Measurements from ENCODE around the gene DNASE1. TPM values are rescaled to one million over a fixed set of nuclear protein-coding genes. Genes with fewer than 3 reads are reported as not detected.
A peak's percentile ranks its signal among the peaks of the same experiment; 100 is the strongest.

Gene DNASE1
- total and polyA plus RNA-seq, 9 of the 15 experiments (the other 6 are each of a cell fraction or from before 2014, with no cell fraction given): 0.53 to 10.1 (median 5.9) TPM

DNA sequence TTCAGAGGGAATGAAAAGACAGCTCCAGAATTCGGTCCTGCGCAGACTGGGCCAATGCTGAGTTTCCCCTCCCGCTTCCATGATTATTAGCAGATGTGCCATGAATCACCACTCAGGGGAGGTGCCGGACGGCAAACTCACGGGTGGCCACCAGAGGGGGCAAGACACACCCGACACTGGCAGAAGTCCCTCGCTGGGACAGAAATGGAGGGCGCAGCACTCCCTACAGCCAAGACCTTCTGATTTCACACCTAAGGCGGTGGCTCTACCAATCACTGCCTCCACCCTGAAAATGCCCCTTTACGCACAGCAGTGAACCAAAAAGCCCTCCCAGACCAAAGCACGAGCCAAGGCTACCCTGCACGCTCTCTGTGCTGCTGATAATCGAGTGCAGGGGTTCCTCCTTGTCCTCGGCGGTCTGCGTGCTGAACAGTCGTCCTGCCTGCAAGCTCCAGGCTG is 36.0 kb downstream of the DNASE1 start:
- ATAC-seq (peak; percentile 99), FAIRE-seq (peak; percentile 93), DNase-seq (ENCODE audit: extremely low read depth in 1 of 4, low spot score in 3 of 4) (peak; percentile 83 to 84 (median 83))
- Histone ChIP-seq H4K20me1 (replicated peaks; ENCODE audit: control insufficient read depth, insufficient read depth, low read length) (peaks cover 8% of the 10 kb centered on the region; the same call in 1 of the 2 replicates), H3K9me3 (replicated peaks; ENCODE audit: control insufficient read depth, insufficient read depth, low read depth, low read length) (no peaks in the 10 kb centered on the region), H3K79me2 (ENCODE audit: control insufficient read depth, insufficient read depth, low read length) (peaks cover 48% of the 10 kb centered on the region), H3K9ac (ENCODE audit: insufficient read depth in 1 of 2, low read depth in 2 of 2, low read length in 2 of 2) (peak overlapping the region in 1 of 2 experiments; percentile 54; a peak in 1 of 4 replicates), H3K9me1 (ENCODE audit: control insufficient read depth, insufficient read depth, low read length) (no peaks in the 10 kb centered on the region), H2AFZ (ENCODE audit: low read depth, low read length) (no peak overlapping the region), H3K27ac (ENCODE audit: extremely low read depth, low read depth, low read length) (no peak overlapping the region), H3K4me3 (no peak overlapping the region), H3K27me3 (ENCODE audit: control insufficient read depth in 2 of 2, insufficient read depth in 2 of 2, low read length in 2 of 2) (no peaks in the 10 kb centered on the region), H3K4me1 (replicated peaks in 1 of 2; ENCODE audit: control insufficient read depth in 2 of 2, insufficient read depth in 2 of 2, low read length in 2 of 2) (peaks cover 7 to 14% of the 10 kb centered on the region in 2 experiments; a peak in 4 of 5 replicates), H3K36me3 (ENCODE audit: control insufficient read depth, insufficient read depth, low read length) (peaks cover 82% of the 10 kb centered on the region), H3K4me2 (ENCODE audit: insufficient read depth, low read length) (no peak overlapping the region; the same call in 1 of the 2 replicates)
- ChIA-PET POLR2A (interaction anchor here (1.6 kb wide), 1 partner anchor 187 kb away, joined by 3 read pairs; no protein-coding TSS in a partner anchor), CTCF (ENCODE audit: low intra/inter-chr PET ratio) (interaction anchor here (0.6 to 1.4 kb wide), 2 partner anchors 189 to 712 kb away, joined by 3 to 7 read pairs; partner anchors contain the start of gene CREBBP)
- in situ Hi-C loops (cut with MboI) (no loop called here), intact Hi-C loops (cut with micrococcal nuclease) (loop anchor here (1.0 kb wide), 1 partner anchor 190 kb away; the partner anchor contains the start of gene CREBBP)
- BruUV-seq (replicated peaks): no TSS peak
- WGBS (ENCODE audit: insufficient coverage, low coverage, missing lambda C conversion rate): 62% methylated on average over 18 of the region's 18 CpGs
- TF ChIP-seq, protein P1, sequence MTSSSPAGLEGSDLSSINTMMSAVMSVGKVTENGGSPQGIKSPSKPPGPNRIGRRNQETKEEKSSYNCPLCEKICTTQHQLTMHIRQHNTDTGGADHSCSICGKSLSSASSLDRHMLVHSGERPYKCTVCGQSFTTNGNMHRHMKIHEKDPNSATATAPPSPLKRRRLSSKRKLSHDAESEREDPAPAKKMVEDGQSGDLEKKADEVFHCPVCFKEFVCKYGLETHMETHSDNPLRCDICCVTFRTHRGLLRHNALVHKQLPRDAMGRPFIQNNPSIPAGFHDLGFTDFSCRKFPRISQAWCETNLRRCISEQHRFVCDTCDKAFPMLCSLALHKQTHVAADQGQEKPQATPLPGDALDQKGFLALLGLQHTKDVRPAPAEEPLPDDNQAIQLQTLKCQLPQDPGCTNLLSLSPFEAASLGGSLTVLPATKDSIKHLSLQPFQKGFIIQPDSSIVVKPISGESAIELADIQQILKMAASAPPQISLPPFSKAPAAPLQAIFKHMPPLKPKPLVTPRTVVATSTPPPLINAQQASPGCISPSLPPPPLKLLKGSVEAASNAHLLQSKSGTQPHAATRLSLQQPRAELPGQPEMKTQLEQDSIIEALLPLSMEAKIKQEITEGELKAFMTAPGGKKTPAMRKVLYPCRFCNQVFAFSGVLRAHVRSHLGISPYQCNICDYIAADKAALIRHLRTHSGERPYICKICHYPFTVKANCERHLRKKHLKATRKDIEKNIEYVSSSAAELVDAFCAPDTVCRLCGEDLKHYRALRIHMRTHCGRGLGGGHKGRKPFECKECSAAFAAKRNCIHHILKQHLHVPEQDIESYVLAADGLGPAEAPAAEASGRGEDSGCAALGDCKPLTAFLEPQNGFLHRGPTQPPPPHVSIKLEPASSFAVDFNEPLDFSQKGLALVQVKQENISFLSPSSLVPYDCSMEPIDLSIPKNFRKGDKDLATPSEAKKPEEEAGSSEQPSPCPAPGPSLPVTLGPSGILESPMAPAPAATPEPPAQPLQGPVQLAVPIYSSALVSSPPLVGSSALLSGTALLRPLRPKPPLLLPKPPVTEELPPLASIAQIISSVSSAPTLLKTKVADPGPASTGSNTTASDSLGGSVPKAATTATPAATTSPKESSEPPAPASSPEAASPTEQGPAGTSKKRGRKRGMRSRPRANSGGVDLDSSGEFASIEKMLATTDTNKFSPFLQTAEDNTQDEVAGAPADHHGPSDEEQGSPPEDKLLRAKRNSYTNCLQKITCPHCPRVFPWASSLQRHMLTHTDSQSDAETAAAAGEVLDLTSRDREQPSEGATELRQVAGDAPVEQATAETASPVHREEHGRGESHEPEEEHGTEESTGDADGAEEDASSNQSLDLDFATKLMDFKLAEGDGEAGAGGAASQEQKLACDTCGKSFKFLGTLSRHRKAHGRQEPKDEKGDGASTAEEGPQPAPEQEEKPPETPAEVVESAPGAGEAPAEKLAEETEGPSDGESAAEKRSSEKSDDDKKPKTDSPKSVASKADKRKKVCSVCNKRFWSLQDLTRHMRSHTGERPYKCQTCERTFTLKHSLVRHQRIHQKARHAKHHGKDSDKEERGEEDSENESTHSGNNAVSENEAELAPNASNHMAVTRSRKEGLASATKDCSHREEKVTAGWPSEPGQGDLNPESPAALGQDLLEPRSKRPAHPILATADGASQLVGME (CRISPR knock-in tag; IDR thresholded peaks at IDR 0.05): no peak
- TF ChIP-seq, protein P2, sequence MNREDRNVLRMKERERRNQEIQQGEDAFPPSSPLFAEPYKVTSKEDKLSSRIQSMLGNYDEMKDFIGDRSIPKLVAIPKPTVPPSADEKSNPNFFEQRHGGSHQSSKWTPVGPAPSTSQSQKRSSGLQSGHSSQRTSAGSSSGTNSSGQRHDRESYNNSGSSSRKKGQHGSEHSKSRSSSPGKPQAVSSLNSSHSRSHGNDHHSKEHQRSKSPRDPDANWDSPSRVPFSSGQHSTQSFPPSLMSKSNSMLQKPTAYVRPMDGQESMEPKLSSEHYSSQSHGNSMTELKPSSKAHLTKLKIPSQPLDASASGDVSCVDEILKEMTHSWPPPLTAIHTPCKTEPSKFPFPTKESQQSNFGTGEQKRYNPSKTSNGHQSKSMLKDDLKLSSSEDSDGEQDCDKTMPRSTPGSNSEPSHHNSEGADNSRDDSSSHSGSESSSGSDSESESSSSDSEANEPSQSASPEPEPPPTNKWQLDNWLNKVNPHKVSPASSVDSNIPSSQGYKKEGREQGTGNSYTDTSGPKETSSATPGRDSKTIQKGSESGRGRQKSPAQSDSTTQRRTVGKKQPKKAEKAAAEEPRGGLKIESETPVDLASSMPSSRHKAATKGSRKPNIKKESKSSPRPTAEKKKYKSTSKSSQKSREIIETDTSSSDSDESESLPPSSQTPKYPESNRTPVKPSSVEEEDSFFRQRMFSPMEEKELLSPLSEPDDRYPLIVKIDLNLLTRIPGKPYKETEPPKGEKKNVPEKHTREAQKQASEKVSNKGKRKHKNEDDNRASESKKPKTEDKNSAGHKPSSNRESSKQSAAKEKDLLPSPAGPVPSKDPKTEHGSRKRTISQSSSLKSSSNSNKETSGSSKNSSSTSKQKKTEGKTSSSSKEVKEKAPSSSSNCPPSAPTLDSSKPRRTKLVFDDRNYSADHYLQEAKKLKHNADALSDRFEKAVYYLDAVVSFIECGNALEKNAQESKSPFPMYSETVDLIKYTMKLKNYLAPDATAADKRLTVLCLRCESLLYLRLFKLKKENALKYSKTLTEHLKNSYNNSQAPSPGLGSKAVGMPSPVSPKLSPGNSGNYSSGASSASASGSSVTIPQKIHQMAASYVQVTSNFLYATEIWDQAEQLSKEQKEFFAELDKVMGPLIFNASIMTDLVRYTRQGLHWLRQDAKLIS (CRISPR knock-in tag; IDR thresholded peaks at IDR 0.05): no peak
- TF ChIP-seq, protein P3, sequence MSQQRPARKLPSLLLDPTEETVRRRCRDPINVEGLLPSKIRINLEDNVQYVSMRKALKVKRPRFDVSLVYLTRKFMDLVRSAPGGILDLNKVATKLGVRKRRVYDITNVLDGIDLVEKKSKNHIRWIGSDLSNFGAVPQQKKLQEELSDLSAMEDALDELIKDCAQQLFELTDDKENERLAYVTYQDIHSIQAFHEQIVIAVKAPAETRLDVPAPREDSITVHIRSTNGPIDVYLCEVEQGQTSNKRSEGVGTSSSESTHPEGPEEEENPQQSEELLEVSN (IDR thresholded peaks at IDR 0.05; ENCODE audit: borderline replicate concordance in 1 of 2, extremely low read depth in 1 of 2, insufficient read depth in 1 of 2, insufficient read length in 1 of 2, low read depth in 1 of 2, low read length in 1 of 2, poor library complexity in 1 of 2, severe bottlenecking in 1 of 2): peak in 1 of 2 experiments; percentile 30
- TF ChIP-seq, protein P4, sequence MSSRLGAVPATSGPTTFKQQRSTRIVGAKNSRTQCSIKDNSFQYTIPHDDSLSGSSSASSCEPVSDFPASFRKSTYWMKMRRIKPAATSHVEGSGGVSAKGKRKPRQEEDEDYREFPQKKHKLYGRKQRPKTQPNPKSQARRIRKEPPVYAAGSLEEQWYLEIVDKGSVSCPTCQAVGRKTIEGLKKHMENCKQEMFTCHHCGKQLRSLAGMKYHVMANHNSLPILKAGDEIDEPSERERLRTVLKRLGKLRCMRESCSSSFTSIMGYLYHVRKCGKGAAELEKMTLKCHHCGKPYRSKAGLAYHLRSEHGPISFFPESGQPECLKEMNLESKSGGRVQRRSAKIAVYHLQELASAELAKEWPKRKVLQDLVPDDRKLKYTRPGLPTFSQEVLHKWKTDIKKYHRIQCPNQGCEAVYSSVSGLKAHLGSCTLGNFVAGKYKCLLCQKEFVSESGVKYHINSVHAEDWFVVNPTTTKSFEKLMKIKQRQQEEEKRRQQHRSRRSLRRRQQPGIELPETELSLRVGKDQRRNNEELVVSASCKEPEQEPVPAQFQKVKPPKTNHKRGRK (tag; IDR thresholded peaks at IDR 0.05): no peak
- TF ChIP-seq, protein P5, sequence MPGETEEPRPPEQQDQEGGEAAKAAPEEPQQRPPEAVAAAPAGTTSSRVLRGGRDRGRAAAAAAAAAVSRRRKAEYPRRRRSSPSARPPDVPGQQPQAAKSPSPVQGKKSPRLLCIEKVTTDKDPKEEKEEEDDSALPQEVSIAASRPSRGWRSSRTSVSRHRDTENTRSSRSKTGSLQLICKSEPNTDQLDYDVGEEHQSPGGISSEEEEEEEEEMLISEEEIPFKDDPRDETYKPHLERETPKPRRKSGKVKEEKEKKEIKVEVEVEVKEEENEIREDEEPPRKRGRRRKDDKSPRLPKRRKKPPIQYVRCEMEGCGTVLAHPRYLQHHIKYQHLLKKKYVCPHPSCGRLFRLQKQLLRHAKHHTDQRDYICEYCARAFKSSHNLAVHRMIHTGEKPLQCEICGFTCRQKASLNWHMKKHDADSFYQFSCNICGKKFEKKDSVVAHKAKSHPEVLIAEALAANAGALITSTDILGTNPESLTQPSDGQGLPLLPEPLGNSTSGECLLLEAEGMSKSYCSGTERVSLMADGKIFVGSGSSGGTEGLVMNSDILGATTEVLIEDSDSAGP (CRISPR knock-in tag; IDR thresholded peaks at IDR 0.05): no peak
